ENCODE data around the gene TRIM69. TPM values are rescaled to one million over a fixed set of nuclear protein-coding genes. Genes with fewer than 3 reads are reported as not detected.

Gene TRIM69
- total and polyA plus RNA-seq, 4 donors: 11.2 to 26.4 (median 17.2) TPM

- Histone ChIP-seq H3K4me3 (peak overlapping the region; percentile 83), H3K9ac (ENCODE audit: insufficient read depth in 1 of 2, low read length in 2 of 2) (peak overlapping the region; percentile 66 to 88), H3K36me3 (ENCODE audit: control insufficient read depth in 4 of 4, insufficient read depth in 4 of 4, low read length in 4 of 4) (peaks cover 0 to 6% (median 3%) of the 10 kb centered on the region in 4 donors), H3K27ac (ENCODE audit: low read depth in 1 of 2, low read length in 1 of 2) (peak overlapping the region; percentile 95 to 100), H3K9me3 (ENCODE audit: control insufficient read depth in 4 of 4, insufficient read depth in 3 of 4, low read length in 3 of 4) (no peaks in the 10 kb centered on the region), H3K27me3 (ENCODE audit: control insufficient read depth in 3 of 3, insufficient read depth in 3 of 3, low read length in 2 of 3) (no peaks in the 10 kb centered on the region), H3K4me1 (ENCODE audit: control insufficient read depth in 5 of 5, insufficient read depth in 5 of 5, low read length in 5 of 5) (peaks cover 0 to 19% (median 3%) of the 10 kb centered on the region in 5 donors)
- WGBS, 2 donors: 2 to 3% methylated on average over 21 of the region's 21 CpGs
- TF ChIP-seq CTCF (IDR thresholded peaks at IDR 0.05; ENCODE audit: control extremely low read depth, extremely low read depth): no peak
- DNase-seq (peak in 2 of 3 donors; percentile 52 to 69), ATAC-seq (ENCODE audit: insufficient read depth, low FRiP score) (peak; percentile 0)
Observed at GRCh38 chr15:44729408-44730127, 6.8 kb upstream of the TRIM69 start.

- DNase-seq (no peak), ATAC-seq (ENCODE audit: insufficient read depth, low FRiP score) (no peak)
- Histone ChIP-seq H3K9ac (ENCODE audit: insufficient read depth in 1 of 2, low read length in 2 of 2) (no peak overlapping the region), H3K27ac (ENCODE audit: low read depth in 1 of 2, low read length in 1 of 2) (peak overlapping the region; percentile 2 to 80), H3K4me1 (ENCODE audit: control insufficient read depth in 5 of 5, insufficient read depth in 5 of 5, low read length in 5 of 5) (peaks cover 0 to 21% (median 2%) of the 10 kb centered on the region in 5 donors), H3K4me3 (no peak overlapping the region), H3K9me3 (ENCODE audit: control insufficient read depth in 4 of 4, insufficient read depth in 3 of 4, low read length in 3 of 4) (no peaks in the 10 kb centered on the region), H3K36me3 (ENCODE audit: control insufficient read depth in 4 of 4, insufficient read depth in 4 of 4, low read length in 4 of 4) (peaks cover 0 to 6% (median 3%) of the 10 kb centered on the region in 4 donors), H3K27me3 (ENCODE audit: control insufficient read depth in 3 of 3, insufficient read depth in 3 of 3, low read length in 2 of 3) (no peaks in the 10 kb centered on the region)
- WGBS, 2 donors: 73 to 74% methylated on average over 2 of the region's 2 CpGs
- no peak for TF ChIP-seq CTCF (IDR thresholded peaks at IDR 0.05; ENCODE audit: control extremely low read depth, extremely low read depth)
Observed at GRCh38 chr15:44734839-44735481, 1.4 kb upstream of the TRIM69 start.

GRCh38 chr15:44735482-44736180 is 697 bp upstream of the TRIM69 start:
- H3K4me1 ChIP-seq (ENCODE audit: control insufficient read depth in 5 of 5, insufficient read depth in 5 of 5, low read length in 5 of 5): peaks cover 0 to 21% (median under 1%) of the 10 kb centered on the region in 5 donors
- H3K9ac ChIP-seq (ENCODE audit: insufficient read depth in 1 of 2, low read length in 2 of 2): no peak overlapping the region
- ATAC-seq (ENCODE audit: insufficient read depth, low FRiP score) (peak; percentile 34), DNase-seq (peak; percentile 38 to 54 (median 50))
- peaks cover 0 to 6% (median 3%) of the 10 kb centered on the region in 4 donors for H3K36me3 ChIP-seq (ENCODE audit: control insufficient read depth in 4 of 4, insufficient read depth in 4 of 4, low read length in 4 of 4)
- no peaks in the 10 kb centered on the region for H3K9me3 ChIP-seq (ENCODE audit: control insufficient read depth in 4 of 4, insufficient read depth in 3 of 4, low read length in 3 of 4)
- no peaks in the 10 kb centered on the region for H3K27me3 ChIP-seq (ENCODE audit: control insufficient read depth in 3 of 3, insufficient read depth in 3 of 3, low read length in 2 of 3)
- no peak overlapping the region for H3K4me3 ChIP-seq
- H3K27ac ChIP-seq (ENCODE audit: low read depth in 1 of 2, low read length in 1 of 2): peak overlapping the region in 1 of 2 donors; percentile 80
- WGBS, 2 donors: 25 to 36% methylated on average over 8 of the region's 8 CpGs
- TF ChIP-seq CTCF (IDR thresholded peaks at IDR 0.05; ENCODE audit: control extremely low read depth, extremely low read depth): no peak

Data from lung (tissue), 12 donors.